ENCODE data around the gene GGN. TPM values are rescaled to one million over a fixed set of nuclear protein-coding genes. Genes with fewer than 3 reads are reported as not detected.

Gene GGN
- total and polyA plus RNA-seq, 7 donors: 0.04 to 0.34 (median 0.19) TPM; not detected in 3

DNA sequence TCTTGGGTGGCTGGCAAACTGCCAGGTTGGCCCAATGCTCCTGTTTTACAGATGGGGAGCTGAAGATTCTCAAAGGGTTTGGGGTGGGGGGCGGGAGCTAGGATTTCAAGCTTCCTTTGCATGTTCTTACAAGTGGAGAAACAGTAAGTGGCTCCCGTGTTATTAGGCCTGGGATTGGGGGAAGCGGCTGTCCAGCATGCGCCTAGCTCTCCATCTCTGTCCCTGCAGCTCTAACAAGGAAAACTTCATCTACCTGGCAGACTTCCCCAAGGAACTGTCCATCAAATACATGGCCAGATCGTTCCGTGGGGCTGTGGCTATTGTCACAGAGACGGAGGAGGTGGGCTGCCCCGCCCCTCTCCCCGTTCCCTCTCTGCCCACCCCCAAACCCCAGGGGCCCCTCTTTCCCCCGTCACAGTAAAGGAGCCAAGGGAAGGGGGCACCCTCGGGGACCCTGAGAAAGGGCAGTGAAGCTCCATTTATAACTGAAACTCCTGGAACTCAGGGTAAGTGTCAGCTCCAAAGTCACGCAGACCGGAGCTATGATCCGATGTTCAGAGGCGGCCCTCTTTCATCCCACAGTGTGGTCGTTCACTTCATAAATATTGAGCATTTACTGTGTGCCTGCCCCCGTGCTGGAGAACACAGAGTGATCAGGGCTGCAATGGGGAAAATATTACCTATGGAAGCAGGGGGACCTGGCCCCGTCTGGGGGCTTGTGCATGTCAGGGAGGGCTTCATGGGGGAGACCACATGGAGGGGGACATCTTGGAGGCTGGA lies 28.4 kb downstream of the GGN start:
- TF ChIP-seq, protein P1, sequence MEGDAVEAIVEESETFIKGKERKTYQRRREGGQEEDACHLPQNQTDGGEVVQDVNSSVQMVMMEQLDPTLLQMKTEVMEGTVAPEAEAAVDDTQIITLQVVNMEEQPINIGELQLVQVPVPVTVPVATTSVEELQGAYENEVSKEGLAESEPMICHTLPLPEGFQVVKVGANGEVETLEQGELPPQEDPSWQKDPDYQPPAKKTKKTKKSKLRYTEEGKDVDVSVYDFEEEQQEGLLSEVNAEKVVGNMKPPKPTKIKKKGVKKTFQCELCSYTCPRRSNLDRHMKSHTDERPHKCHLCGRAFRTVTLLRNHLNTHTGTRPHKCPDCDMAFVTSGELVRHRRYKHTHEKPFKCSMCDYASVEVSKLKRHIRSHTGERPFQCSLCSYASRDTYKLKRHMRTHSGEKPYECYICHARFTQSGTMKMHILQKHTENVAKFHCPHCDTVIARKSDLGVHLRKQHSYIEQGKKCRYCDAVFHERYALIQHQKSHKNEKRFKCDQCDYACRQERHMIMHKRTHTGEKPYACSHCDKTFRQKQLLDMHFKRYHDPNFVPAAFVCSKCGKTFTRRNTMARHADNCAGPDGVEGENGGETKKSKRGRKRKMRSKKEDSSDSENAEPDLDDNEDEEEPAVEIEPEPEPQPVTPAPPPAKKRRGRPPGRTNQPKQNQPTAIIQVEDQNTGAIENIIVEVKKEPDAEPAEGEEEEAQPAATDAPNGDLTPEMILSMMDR (IDR thresholded peaks at IDR 0.05): no peak
- no peak for DNase-seq
- Histone ChIP-seq H3K27me3 (ENCODE audit: insufficient read depth in 3 of 3, low read length in 2 of 3) (peaks cover 0 to 33% (median 16%) of the 10 kb centered on the region in 3 donors), H3K27ac (no peak overlapping the region), H3K36me3 (ENCODE audit: insufficient read depth in 1 of 2, low read depth in 1 of 2) (no peaks in the 10 kb centered on the region), H3K4me3 (no peak overlapping the region), H3K9me3 (no peaks in the 10 kb centered on the region), H3K4me1 (peaks cover 12% of the 10 kb centered on the region)
- no peak for ATAC-seq
- intact Hi-C loops (cut with DNase I): no loop called here
- WGBS, 3 donors: 39 to 44% (median 44%) methylated on average over 17 to 18 of the region's 18 CpGs

DNA sequence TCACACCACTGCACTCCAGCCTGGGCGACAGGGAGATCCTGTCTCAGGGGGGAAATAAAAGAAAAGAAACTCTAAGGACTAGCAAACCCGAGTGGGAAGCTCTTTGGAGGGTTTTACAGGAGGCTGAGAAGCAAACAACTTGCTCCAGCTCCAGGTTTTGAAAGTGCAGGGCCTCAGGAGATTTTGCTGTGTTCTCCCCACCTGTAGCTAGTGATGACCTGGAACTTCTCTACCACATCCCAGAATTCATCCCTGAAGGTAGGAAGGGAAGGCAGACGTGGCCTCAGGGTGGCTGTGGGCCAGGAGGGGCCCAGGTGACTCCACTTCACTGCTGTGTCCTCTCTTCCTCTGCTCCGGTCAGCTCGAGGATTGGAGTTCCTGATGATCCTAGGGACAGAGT lies 29.8 kb downstream of the GGN start:
- H3K27ac ChIP-seq: no peak overlapping the region
- DNase-seq: no peak
- H3K4me3 ChIP-seq: no peak overlapping the region
- H3K27me3 ChIP-seq (ENCODE audit: insufficient read depth in 3 of 3, low read length in 2 of 3): peaks cover 0 to 33% (median 16%) of the 10 kb centered on the region in 3 donors
- ATAC-seq: no peak
- no peaks in the 10 kb centered on the region for H3K36me3 ChIP-seq (ENCODE audit: insufficient read depth in 1 of 2, low read depth in 1 of 2)
- H3K9me3 ChIP-seq: no peaks in the 10 kb centered on the region
- intact Hi-C loops (cut with DNase I): no loop called here
- WGBS, 3 donors: 28 to 35% (median 31%) methylated on average over 3 to 5 of the region's 5 CpGs
- TF ChIP-seq, protein P1 (IDR thresholded peaks at IDR 0.05): no peak
- peaks cover 11% of the 10 kb centered on the region for H3K4me1 ChIP-seq

- Histone ChIP-seq H3K27me3 (ENCODE audit: insufficient read depth in 3 of 3, low read length in 2 of 3) (peaks cover 0 to 43% (median 20%) of the 10 kb centered on the region in 3 donors), H3K36me3 (ENCODE audit: insufficient read depth in 1 of 2, low read depth in 1 of 2) (no peaks in the 10 kb centered on the region), H3K9me3 (no peaks in the 10 kb centered on the region), H3K4me3 (no peak overlapping the region), H3K27ac (no peak overlapping the region), H3K4me1 (no peaks in the 10 kb centered on the region)
- intact Hi-C loops (cut with DNase I): no loop called here
- TF ChIP-seq, protein P1 (IDR thresholded peaks at IDR 0.05): no peak
- ATAC-seq: no peak
- DNase-seq: no peak
- 73 to 77% (median 74%) methylated on average over 16 of the region's 16 CpGs for WGBS, 3 donors
Observed at GRCh38 chr19:38355728-38356725, 31.8 kb downstream of the GGN start.

DNA sequence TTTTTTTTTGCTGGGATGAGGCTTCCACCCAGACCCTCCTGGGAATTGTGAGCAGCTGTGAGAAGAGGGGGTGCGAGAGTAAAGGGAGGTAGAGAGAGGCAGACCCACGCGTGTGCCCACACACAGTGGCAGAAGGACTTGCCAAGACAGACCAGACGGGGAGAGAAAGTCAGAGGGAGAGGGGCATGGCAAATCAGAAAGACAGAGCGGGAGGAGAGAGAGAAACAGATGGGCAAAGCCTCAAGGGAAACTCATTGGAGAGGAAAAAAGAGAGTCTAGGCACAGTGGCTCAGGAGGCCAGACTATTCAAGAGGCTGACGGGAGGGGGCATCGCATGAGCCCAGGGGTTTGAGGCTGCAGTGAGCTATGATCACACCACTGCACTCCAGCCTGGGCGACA lies 35.2 kb downstream of the GGN start:
- intact Hi-C loops (cut with DNase I): no loop called here
- TF ChIP-seq, protein P1 (IDR thresholded peaks at IDR 0.05): no peak
- Histone ChIP-seq H3K27me3 (ENCODE audit: insufficient read depth in 3 of 3, low read length in 2 of 3) (peaks cover 0 to 28% (median 14%) of the 10 kb centered on the region in 3 donors), H3K4me1 (no peaks in the 10 kb centered on the region), H3K4me3 (no peak overlapping the region), H3K27ac (no peak overlapping the region), H3K9me3 (no peaks in the 10 kb centered on the region), H3K36me3 (ENCODE audit: insufficient read depth in 1 of 2, low read depth in 1 of 2) (no peaks in the 10 kb centered on the region)
- no peak for DNase-seq
- peak in 1 of 4 donors; percentile 28 for ATAC-seq
- 27 to 34% (median 33%) methylated on average over 7 to 8 of the region's 8 CpGs for WGBS, 3 donors

Data from psoas muscle (tissue), 8 donors.